ENCODE results near the gene STK24.

DNA sequence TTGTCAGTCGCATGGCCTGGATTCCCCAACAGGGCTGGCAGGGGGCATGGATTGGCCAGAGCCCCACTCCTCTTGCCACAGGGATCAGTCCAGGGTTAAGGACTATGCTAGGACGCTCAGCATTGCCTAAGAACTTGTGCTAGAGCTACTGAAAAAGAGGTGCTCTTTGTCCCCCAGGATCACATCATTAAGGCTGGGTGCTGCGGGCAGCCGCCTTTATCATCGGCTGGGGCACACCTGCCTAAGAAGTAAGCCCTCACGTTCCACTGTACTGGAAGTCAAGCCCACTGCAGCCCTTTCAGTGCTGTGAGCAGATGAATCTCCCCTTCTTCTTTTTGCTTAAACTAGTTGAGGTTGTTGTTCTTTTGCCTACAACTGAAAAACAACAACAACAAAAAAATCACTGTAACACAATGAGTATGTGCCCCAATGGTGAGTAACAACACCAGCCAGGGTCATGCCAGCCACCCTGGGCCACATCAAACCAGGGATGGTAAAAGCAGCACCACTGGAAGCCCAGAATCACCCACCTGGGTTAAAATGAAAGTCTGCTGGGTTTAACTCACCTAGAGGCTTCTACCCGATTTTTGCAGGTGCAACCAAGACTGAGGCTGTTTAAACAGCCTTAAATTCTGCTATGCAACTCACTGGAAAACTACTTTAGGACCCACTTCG is 20.6 kb downstream of the STK24 start:
- TF ChIP-seq CTCF (conservative IDR thresholded peaks at IDR 0.05; ENCODE audit: low read length), result no peak
- TF ChIP-seq EZH2phosphoT487 (IDR thresholded peaks at IDR 0.05; ENCODE audit: borderline replicate concordance), result no peak

Data from Loucy (cell line).